HG02759 (cell line): Measurements from ENCODE around the gene MRM3.
"Not testable (repeated sequence)": the region's sequence is repeated elsewhere in the genome, so short reads cannot be mapped to it uniquely, and the experiment has no call there.

Experiments
- ATAC-seq: cut with Tn5 transposase; IDR thresholded peaks from one replicate; pipeline ENCODE4 v1.9.1; 2021; ENCODE audit warnings: mild to moderate bottlenecking, moderate library complexity; ENCODE audit not compliant: unreplicated experiment

Gene MRM3

DNA sequence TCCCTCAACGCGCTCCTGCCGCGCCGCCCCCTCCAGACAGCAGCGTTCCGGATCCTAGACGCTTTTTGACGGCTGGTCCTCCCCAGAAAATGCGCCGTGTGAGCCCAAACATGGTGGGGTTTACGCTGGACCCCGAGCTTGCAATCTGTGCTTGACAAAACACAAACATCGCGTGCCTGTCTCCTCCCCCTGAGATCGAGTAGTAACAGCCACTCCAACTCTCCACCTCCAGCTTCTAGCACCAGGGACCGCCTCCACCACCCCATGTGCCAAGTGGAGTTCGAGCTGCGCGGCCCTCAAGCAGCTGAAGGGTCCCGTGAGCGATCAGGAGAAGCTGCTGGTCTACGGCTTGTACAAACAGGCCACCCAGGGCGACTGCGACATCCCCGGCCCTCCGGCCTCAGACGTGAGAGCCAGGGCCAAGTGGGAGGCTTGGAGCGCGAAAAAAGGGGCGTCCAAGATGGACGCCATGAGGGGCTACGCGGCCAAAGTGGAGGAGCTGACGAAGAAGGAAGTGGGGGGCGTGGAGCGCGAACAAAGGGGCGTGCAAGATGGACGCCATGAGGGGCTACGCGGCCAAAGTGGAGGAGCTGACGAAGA lies 29.4 kb upstream of the MRM3 start:
- ATAC-seq: peak; percentile 5

DNA sequence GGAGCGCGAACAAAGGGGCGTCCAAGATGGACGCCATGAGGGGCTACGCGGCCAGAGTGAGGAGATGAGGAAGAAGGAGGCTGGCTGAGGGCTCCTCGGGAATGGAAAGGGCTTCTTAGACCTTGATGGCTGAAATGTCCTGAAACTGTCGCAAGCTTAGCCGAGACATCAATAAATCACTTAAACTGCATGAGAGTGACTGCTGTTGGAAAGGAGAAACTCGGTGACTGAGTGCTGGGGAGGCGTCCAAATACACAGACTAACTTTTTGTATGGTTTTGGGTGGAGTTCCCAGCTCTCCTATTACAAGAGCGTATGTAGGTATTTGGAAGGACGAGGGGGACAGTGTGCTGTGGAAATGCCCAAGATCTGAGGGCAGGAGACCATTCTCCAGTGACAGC lies 28.7 kb upstream of the MRM3 start:
- no peak for ATAC-seq

DNA sequence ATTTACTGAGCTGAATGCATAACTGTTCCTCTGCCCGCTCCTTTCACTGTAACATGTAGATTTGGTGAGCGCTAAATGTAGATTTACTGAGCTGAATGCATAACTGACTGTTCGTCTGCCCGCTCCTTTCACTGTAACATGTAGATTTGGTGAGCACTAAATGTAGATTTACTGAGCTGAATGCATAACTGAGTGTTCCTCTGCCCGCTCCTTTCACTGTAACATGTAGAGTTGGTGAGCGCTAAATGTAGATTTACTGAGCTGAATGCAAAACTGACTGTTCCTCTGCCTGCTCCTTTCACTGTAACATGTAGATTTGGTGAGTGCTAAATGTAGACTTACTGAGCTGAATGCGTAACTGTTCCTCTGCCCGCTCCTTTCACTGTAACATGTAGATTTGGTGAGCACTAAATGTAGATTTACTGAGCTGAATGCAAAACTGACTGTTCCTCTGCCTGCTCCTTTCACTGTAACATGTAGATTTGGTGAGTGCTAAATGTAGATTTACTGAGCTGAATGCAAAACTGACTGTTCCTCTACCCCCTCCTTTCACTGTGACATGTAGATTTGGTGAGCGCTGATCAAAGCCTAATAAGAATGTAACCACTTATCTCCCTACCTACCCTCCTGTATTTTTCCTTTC lies 26.7 kb upstream of the MRM3 start:
- not testable (repeated sequence) for ATAC-seq

DNA sequence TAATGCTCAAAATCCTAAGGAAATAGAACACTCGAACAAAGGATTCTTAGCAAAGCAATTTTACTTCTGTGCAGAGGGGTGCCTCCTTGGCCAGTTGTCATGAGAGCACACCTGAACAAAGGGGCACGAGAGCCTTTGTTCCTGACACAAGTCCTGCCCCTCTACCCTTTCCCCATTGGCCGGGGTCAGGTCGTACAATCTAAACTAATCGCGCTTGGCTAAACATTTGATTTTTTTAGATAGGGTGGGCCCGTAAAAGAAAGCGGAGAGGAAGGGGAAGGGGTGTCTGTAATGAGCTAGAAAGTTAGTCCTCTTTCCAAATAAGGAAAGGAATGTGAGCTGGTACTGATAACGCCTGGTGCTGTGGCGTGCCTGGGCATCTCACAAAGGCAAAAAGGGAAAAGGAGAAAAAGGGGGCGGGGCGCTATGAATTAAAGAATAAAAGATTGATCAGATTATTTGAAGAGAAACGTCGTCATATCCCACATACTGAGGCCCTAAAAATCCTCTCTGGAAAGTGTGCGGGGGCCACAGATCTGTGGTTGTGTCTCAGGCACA lies 26.1 kb upstream of the MRM3 start:
- ATAC-seq: not testable (repeated sequence)

DNA sequence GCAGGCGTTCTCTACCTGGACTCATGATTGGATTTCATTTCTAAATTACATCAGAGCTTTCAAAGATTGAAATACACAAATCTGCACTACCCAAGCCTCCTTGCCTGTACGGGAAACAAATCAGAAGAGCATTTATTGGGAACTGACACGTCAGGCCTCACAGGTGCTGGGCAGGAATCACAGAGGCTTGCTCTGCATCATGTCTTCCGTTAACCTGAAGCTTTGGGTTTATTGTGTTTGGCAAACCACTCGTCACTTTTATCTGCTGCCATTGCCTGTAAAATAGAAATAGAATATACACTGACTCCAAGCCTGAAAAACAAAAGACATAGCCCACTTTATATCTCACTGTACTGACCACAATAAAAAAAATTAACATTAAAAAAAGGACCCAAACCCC lies 22.2 kb upstream of the MRM3 start:
- no peak for ATAC-seq

DNA sequence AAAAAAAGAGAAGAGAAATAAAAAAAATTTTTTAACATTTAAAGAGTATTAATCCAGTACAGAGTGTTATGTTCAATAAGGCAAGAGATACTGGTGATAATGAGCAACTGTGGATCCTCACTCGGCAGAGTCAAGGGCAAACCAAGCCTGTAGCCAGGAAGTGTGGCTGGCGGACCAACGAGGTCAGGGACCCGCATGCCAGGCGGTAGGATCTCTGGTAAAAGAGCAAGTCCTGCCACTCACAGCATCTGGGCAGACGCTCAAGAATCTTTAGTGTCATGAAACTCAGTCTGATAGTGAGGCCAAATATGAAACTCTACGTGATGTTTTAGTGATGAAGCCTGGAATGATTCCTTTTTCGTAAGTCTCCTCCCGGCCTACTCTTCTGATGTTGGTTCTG lies 21.8 kb upstream of the MRM3 start:
- no peak for ATAC-seq

DNA sequence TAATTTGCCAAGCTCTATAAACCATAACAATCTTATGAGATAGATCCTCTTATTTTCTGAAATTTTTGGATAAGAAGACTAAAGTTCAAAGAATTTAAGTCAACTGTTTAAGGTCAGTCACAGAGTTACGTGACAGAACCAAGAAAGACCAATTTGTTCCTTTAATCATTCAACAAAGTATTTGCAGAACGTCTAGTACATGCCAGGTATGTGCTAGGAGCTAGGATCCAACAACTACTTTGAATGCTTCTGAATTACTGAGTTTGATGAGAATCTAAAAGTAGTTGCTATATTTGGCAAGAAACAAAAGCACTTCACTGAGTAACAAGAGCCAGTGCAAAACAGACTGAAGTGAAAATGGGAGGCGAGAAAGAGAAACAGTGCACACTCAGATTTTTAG lies 15.1 kb upstream of the MRM3 start:
- ATAC-seq: no peak

DNA sequence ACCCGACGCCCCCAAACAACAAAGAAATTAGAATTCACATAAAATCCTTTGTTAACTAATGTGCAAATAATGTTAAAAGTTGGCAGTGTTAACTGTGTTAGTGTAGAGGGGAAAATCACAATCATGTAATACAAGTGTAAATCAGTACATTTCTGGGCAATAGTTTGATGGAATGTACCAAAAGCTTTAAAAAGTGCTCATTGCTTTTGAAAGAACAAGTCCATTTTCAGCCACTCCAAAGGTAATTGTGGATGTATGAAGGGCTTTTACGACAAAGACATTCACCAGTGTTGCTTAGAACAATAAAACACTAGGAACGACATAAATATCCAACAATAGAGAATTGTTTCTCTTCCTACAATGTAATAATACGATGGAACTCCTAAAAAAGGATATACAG lies 9.1 kb upstream of the MRM3 start:
- ATAC-seq: no peak

DNA sequence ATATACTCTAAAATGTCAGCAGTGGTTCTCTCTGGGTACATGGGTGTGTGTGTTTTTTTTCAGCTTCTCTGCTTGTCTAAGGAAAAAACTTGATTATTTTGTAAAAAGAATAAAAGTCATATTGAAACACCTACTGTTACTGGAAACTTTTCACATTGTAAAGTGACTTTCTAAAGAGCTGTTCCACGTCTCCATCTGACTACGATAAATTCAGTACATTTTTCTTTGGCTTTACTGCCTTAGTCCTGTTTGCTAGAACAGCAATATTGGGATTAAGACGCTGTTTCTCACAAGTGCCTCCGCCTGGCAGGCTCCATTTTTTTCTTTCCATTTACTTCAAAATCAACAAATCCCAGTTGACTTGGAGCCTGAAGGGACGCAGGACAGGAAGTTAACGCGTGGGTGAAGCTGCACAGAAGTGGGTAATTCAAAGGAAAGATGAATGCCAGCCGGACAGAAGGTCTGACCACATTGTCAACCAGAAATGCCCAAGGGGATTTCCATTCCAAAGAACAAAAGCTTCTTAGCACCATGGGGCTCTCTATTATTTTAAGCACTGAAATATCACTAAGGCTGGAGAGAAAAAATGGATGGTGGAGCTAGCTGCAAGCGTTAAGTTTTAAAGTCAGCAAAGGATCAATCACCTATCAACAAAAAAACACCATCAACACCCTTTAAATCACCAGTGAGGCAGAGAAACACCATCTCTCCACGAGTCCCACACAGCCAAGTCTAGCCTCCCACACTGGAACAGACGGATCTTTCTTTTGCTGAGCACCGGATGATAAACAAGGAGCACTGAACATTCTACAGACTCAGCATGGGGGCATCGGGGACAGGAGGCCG lies 8.5 kb upstream of the MRM3 start:
- no peak for ATAC-seq

DNA sequence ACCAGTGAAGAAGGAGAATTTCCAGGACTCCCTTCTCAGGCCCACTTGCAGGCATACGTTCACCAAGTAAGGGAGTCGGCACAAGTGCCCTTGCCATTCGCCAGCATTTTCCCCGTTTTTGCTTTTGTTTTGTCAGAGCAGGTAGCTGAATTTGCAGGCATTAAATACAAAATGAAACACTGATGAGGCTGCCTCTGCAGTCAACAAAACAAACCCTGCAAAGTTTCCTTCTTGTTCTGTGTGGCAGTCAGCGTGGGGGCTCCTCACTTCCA lies 7.9 kb upstream of the MRM3 start:
- ATAC-seq: no peak

DNA sequence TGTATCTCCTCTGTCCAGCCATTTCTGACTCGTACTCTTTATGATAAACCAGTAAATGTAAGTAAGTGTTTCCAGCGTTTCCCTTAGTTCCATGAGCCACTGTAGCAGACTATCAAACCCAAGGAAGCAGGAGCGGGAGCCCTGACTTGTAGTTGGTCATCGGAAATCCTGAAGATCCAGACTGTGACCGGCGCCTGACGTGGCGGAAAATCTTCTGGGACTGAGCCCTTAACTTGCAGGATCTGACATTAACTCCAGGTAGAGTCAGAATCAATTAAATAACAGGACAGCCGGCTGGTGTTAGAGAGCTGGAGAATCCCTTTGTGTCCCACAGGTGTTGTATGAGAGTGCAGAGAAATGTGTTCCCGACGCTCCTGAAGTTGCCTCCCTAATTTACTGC lies 4.1 kb upstream of the MRM3 start:
- ATAC-seq: no peak

DNA sequence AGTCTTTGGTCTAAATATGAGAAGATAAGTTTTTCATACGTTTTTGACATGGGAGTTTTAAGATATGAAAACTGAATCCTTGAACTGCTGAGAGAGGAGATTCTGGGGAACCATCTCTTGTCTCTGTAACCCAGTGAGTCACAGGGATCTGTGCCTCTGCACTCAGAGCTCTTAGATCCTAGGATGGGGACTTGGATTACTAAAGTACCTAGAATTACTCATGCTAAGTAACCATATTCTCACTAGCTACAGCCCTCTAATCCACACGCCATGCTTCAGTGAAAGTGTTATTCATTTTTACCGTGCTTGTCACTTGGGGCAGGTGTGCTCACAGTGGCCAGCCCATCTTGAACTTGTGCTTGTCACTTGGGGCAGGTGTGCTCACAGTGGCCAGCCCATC lies 2.0 kb downstream of the MRM3 start:
- no peak for ATAC-seq

DNA sequence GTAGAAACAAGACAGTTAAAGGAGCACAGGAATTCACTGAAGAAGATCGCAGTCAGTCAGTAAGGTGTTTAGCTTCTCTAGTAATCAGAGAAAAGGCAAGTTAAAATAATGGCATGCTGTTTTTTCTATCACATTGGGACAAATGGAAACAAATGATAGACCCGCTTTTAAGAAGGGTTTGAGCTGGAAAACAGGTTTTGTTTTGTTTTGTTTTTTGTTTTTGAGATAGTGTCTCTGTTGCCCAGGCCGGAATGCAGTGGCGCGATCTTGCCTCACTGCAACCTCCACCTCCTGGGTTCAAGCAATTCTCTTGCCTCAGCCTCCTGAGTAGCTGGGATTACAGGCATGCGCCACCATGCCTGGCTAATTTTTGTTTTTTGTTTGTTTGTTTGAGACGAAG lies 3.7 kb downstream of the MRM3 start:
- not testable (repeated sequence) for ATAC-seq

DNA sequence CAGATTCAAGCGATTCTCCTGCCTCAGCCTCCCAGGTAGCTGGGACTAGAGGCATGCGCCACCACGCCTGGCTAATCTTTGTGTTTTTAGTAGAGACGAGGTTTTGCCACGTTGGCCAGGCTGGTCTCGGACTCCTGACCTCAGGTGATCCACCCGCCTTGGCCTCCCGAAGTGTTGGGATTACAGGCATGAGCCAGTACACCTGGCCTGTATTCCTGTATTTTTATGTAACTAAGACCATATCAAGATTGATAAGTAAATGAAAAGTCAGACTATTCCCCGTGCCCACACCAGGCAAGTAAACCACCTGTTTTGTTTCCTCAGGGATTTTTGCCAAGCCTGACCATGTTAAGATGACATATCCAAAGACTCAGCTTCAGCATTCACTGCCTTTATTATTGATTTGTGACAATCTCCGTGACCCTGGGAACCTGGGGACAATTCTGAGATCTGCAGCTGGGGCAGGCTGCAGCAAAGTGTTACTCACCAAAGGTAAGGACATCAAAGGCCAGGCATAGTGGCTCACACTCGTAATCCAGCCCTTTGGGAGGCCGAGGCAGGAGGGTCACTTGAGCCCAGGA lies 5.6 kb downstream of the MRM3 start:
- no peak for ATAC-seq

DNA sequence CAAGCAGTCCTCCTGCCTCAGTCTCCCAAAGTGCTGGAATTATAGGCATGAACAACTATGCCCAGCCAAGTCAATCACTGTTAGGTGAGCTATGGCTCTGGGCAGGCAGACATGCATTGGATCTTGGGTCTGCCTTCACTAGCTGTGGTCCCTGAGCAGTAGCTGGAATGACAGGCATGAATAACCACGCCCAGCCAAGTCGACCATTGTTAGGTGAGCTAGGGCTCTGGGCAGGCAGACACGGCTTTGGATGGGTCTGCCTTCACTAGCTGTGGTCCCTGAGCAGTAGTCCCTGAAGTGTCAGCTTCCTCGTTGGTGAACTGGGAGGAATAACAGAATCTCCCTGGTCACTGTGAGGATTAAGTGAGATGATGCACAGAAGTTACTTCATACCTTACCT lies 6.4 kb downstream of the MRM3 start:
- ATAC-seq: no peak

DNA sequence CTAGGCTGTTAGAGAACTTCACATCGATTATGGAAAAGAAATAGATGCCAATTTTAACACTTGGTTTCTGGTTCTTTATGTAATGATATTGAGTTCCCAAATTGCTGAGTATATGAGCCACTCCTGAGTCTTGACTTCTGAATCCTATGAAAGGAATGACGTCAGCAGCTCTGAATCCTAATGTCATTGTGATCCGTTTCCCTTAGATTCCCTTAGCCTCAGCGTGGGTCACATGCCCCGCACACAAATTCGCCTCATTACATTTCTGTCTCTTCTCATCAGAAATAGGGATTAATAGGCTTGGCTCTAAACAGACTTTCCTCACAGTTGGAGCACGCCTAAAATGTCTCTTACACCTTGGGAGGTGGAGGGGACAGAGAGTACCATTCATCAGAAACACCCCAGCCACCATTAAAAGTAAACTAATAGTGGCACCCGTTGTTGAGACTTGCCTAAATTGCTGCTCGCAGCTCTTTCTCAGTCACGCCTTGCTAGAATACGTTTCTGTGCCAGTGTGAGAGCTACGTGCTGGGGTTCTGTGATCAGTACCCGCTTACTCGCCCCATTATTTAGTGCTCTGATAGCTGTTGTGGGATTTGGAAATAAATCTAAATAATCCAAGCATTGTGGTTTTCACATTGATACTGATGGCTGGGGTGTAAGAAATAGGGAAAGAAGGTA lies 7.1 kb downstream of the MRM3 start:
- no peak for ATAC-seq

DNA sequence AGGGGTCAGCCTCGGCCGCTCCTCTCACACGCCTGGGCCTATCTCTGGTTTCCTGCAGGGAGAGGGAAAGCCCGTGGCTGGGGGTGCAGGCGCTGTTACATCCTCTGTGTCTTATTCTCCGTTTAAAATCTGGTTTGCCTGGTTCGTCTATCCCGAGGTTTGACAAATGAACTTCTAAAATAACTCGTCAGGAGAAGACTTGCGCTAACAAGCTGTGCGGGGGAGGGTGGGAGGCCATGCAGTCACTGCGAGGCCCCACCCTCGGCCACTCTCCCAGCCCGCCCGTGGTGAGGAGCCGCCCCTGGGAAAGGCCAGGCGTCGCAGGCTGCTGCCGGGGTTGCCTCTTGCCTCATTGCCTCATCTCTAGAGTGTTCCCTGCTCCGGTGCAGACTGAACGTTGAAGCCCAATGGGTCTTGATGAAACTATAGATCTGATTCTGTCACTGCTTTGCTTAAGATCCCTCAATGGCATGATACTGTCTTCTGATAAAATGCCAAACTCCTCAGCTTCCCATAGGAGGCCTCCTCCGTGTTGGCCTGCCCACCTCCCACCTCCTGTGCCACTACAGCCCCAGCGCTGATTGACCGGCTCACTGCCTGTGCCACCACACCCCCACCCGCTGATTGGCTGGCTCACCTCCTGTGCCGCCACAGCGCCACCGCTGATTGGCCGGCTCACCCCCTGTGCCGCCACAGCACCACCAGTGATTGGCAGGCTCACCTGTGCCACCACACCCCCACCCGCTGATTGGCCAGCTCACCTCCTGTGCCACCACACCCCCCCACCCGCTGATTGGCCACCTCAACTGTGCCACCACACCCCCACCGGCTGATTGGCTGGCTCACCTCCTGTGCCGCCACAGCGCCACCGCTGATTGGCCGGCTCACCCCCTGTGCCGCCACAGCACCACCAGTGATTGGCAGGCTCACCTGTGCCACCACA lies 8.0 kb downstream of the MRM3 start:
- not testable (repeated sequence) for ATAC-seq

DNA sequence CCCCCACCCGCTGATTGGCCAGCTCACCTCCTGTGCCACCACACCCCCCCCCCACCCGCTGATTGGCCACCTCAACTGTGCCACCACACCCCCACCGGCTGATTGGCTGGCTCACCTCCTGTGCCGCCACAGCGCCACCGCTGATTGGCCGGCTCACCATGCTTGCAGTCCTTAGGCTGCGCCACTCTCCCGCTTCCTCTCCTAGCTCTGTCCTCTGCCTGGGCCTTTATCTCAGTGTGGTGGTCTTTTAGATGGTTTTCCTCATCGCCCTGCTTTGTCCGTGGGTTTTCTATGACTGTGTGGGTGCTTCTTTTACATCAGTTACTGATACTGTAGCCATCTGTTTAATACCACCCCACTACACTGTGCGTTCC lies 8.7 kb downstream of the MRM3 start:
- not testable (repeated sequence) for ATAC-seq

DNA sequence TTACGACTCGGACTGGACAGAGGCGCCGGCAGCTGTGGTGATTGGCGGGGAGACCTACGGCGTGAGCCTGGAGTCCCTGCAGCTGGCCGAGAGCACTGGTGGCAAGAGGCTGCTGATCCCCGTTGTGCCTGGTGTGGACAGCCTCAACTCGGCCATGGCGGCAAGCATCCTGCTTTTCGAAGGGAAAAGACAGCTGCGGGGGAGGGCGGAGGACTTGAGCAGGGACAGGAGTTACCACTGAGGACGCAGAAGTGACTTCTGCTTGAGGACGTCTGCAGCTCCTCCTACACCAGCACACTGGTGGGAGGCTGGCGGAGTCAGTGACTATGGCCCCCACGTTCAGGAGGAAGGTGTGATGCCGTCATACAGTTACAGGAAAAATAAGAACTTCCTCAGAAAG lies 9.7 kb downstream of the MRM3 start:
- no peak for ATAC-seq

DNA sequence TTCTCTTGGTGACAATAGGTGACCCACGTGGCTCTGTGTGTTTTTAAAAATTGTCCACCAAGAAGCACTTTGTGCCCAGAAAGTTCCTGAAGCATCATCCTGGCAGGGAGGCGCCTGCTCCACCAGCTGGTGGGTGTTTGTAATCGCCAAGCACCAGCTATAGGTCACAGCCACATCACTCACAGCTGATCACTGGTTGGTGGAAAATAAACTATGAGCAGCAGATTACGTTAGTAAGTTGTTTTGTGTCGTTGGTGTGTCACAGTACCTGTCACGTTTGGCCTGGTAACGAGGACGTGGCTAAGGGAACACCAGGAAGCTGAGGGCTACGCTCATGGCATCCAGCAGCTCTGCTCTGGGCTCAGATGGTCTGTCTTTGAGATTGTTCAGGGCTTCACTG lies 10.1 kb downstream of the MRM3 start:
- no peak for ATAC-seq
